Ammon's horn (tissue), 1 donor: ENCODE results near the gene RCOR1.

Experiments
- DNase-seq: peaks from one replicate; pipeline ENCODE4 v3.0.0-alpha.2; 2016; ENCODE audit warnings: low spot score

RCOR1 gene

GRCh38 chr14:102775855-102776760 lies 183.7 kb downstream of the RCOR1 start:
- no peak for DNase-seq

- DNase-seq: peak; percentile 68
Observed at GRCh38 chr14:102776761-102777710, 184.6 kb downstream of the RCOR1 start, which contains the start of gene TRAF3. Gene TRAF3, plus strand, starts transcription at chr14:102777449. Its CDS starts 92,753 bp downstream, at chr14:102870202.

- DNase-seq: no peak
Observed at GRCh38 chr14:102777711-102778337, 185.4 kb downstream of the RCOR1 start.

- peak; percentile 33 for DNase-seq
Observed at GRCh38 chr14:102778338-102779083, 186.1 kb downstream of the RCOR1 start.

GRCh38 chr14:102779084-102779462 lies 186.6 kb downstream of the RCOR1 start:
- no peak for DNase-seq

GRCh38 chr14:102779574-102780315 lies 187.3 kb downstream of the RCOR1 start:
- no peak for DNase-seq
